Measurements from ENCODE around the gene GDAP1L1.
"Not testable (repeated sequence)": the region's sequence is repeated elsewhere in the genome, so short reads cannot be mapped to it uniquely, and the experiment has no call there.

Gene GDAP1L1

GRCh38 chr20:44219791-44220190, 27.3 kb upstream of the GDAP1L1 start:
- no peak for DNase-seq (ENCODE audit: low read depth in 2 of 2)

DNA sequence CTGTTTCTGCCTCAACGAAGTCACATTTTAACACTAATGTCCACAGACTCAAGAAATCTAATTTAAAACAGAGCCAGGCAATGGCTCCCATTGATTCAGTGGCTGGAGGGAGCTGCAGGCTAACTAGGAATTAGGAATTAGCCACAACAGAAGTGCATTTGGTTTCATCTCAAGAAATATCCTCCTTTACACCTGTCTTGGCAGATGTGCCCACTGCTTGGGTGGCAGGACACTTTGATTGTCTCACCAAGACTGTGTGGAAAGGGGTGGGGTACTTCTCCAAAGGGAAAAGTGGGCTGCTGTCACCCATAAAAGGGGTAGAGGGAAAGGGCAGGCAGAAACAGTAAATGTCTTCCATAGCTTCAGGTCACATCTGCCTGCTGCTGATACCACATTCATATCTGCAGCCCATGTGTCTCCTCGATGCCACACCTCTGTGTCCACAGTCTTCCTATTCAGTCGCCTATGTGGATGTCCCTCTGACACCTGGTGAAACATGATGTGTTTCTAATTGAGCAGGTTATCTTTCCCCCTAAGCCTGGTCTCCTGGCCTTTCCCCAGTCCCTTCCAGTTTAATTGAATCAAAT, 25.6 kb upstream of the GDAP1L1 start:
- no peak for DNase-seq (ENCODE audit: low read depth in 2 of 2)

DNA sequence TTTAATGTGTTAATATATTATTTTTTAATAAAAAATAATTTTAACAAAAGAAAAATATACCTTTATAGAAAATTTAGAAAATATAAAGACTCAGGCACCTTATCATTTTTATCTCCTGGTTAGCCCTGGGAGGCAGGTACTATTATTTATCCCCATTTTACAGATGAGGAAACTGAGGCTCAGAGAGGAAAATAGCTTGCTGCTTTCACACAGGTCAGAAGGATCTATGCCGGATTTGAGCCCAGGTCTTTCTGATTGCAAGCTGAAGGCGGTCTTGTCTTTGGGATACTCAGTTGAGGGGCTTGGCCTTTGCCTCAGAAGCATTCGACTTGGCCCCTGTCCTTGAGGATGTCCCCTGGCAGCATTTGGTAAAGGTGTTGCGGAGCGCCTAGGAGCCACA, 25.1 kb upstream of the GDAP1L1 start:
- DNase-seq (ENCODE audit: low read depth in 2 of 2), result no peak

- DNase-seq (ENCODE audit: low read depth in 2 of 2), result no peak
These were observed 24.3 kb upstream of the GDAP1L1 start for GRCh38 chr20:44222633-44223368.

- DNase-seq (ENCODE audit: low read depth in 2 of 2), result no peak
These were observed 23.4 kb upstream of the GDAP1L1 start for GRCh38 chr20:44223721-44224120.

GRCh38 chr20:44224637-44225036, 22.5 kb upstream of the GDAP1L1 start:
- no peak for DNase-seq (ENCODE audit: low read depth in 2 of 2)

- no peak for DNase-seq (ENCODE audit: low read depth in 2 of 2)
These were observed 18.4 kb upstream of the GDAP1L1 start for GRCh38 chr20:44228465-44229258.

- no peak for DNase-seq (ENCODE audit: low read depth in 2 of 2)
These were observed 15.9 kb upstream of the GDAP1L1 start for GRCh38 chr20:44231193-44231592.

DNA sequence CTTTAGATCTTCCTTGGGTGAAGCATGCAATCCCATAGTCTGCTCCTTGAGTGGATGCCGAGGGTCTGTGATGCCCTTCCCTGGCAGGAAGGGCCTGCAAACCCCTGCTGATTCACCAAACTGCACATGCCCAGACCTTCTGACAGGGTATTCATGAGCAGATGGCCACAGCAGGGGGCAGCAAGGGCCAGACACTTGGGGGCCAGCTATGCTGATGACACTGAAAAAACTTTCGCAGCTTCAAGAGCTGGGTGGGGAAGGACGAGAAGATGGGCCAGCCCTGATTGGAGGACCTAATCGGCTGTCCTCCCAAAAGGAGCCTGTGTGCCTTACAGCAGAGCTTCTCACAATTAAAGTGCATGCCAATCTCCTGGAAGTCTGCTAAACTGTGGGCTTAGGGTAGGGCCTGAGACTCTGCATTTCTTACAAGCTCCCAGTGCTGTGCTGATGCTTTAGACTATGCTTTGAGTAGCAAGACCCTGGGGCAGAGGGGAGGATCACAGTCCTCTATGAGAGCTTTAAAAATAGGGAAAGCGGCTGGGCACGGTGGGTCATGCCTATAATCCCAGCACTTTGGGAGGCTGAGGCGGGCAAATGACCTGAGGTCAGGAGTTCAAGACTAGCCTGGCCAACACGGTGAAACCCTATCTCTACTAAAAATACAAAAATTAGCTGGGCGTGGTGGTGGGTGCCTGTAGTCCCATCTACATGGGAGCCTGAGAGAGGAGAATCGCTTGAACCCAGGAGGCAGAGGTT, 15.2 kb upstream of the GDAP1L1 start:
- no peak for DNase-seq (ENCODE audit: low read depth in 2 of 2)

- DNase-seq (ENCODE audit: low read depth in 2 of 2), result not testable (repeated sequence)
These were observed 14.6 kb upstream of the GDAP1L1 start for GRCh38 chr20:44232469-44232856.

GRCh38 chr20:44233436-44234016, 13.6 kb upstream of the GDAP1L1 start:
- no peak for DNase-seq (ENCODE audit: low read depth in 2 of 2)

DNA sequence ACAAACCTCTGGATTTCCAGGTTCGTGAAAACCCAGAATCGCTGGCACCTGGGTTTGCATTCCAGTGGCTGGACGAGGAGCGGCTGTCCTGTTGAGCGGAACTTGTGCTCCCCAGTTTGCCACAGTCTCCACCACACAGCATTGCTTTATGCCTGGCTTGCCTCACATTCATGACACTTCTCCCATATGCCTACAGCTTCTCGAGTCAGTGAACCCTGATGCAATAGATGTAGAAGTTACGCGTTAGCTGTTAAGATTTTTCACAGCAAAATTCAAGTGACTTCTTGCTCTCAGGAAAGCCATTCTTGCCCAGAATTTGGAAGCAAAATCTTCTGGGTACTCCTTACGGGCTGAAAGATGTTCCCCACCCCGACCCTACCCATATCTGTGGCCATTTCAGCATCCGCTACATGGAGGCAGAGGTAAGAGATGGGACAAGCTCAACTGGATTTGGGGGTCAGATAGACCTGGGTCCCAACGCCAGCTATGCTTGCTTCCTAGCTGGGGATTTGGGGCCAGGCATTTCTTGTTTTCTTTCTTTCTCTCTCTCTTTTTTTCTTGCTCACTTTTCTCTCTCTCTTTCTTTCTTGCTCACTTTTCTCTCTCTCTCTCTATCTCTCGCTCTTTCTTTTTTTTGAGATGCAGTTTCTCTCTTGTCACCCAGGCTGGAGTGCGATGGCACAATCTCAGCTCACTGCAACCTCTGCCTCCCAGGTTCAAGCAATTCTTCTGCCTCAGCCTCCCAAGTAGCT, 12.4 kb upstream of the GDAP1L1 start:
- DNase-seq (ENCODE audit: low read depth in 2 of 2), result no peak

DNA sequence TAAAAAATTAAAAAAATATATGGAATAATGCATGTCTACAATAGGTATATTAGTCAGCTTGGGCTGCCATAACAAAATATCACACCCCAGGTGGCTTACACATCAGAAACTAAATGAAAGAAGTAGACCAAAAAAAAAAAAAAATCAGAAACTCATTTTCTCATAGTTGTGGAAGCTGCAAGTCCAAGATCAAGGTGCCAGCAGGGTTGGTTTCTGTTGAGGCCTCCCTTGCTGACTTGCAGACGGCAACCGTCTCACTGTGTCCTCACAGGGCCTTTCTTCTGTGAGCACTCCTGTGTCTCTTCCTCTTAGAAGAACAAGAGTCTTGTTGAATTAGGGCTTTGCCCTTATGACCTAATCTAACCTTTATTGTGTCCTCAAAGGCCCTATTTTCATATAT, 11.4 kb upstream of the GDAP1L1 start:
- no peak for DNase-seq (ENCODE audit: low read depth in 2 of 2)

DNA sequence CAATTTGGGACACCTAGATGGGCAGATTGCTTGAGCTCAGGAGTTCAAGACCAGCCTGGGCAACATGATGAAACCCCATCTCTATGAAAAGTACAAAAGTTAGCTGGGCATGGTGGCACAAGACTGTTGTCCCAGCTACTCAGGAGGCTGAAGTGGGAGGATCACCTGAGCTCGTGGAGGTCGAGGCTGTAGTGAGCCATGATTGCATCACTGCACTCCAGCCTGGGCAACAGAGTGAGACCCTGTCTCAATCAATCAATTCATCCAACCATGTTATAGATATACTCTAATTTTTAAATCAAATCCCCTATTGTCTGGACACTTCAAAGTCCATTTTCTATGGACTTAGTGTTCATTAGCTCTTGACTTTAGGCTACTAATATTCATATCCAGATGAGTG, 10.3 kb upstream of the GDAP1L1 start:
- not testable (repeated sequence) for DNase-seq (ENCODE audit: low read depth in 2 of 2)

DNA sequence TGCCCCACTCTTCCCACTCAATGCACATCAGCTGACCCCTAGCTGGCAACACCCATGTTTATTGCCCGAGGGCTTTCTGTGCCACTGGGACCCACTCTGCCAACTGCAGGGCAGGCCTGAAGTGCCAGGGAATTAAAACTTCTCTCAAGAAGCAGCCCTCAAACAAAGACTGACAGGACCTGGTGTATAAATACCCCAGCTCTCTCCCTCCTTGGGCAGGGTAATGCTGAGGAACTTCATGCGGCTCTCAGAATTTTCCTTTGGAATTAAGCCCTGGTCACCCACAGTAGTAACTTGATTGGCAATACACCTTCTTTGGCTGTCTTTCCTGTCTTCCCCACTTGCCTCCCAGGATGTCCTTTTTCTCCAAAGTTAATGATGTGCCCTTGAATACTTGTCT, 5.3 kb upstream of the GDAP1L1 start:
- no peak for DNase-seq (ENCODE audit: low read depth in 2 of 2)

DNA sequence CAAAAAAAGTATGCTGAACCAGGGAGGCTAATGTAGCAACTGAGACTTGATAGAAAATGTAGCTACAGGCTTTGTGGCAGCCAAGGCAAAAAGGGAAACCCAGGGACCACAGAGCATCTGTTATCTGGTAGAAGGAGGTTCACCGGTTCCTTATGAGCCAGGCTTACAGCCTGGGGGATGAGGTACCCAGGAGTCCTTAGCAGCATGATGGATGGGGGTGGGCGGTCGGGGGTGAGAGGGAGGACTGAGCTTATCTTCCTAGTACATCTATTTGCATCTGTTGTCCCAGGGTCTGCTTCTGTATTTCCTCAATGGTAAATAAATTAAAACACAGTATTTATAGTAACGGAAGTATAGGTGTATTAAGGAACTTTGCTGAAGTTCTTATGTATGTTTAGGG, 1.1 kb upstream of the GDAP1L1 start:
- DNase-seq (ENCODE audit: low read depth in 2 of 2), result no peak

DNA sequence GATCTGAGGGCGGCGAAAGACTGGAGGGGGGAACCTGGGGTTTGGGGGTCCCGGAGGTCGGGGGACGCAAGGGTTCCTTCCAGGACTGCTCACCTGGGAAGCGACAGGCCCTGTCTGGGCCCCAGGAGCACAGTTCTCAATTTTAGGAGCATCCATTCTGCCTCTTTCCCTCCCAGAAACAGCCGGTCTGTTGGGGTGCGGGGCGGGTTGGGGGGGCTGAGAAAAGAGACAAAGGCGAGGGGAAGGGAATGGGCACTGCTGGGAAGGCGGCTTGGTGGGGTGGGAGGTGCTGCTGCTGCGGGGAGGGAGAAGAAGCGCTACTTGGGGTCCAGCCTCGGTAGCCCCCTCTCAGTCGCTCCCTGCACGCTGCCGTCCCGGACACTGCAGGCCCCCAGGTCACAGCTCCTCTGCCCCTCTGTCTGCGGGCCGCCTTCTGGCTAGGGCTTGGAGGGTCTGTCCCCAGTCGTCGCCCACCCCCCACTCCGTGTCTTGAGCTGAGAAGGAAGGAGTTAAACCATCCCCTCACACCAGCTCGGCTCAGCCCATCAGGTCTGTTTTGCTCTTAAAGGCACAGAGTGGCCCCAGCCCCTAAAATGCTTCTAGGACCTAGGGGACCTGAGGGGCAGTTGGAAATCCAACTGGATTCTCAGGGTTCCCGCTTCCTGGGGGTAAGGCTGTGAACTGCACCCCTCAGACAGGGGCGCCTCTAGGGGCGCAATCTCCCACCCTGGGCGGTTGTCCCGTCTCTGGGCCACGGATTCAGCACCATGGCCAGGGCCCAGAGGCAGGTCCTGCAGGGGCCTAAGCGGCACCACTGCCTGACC, 690 bp downstream of the GDAP1L1 start:
- peak in 1 of 2 donors; percentile 13 for DNase-seq (ENCODE audit: low read depth in 2 of 2)

DNA sequence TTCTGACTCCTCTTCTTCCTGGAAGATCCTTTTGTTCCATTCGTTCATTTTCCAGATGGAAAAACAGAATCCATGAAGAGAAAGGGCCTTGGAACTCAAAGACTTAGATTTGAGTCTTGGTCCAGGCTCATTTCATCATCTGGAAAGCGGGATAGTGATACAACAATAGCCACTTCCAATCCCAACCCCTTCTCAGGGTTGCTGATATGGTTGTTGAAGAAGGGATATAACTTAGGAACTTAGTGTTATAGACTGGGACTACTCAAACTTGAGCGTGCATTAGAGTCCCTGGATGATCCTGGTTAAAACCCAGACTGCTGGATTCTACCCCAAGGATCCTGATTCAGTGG, 1.3 kb downstream of the GDAP1L1 start:
- DNase-seq (ENCODE audit: low read depth in 2 of 2), result no peak

DNA sequence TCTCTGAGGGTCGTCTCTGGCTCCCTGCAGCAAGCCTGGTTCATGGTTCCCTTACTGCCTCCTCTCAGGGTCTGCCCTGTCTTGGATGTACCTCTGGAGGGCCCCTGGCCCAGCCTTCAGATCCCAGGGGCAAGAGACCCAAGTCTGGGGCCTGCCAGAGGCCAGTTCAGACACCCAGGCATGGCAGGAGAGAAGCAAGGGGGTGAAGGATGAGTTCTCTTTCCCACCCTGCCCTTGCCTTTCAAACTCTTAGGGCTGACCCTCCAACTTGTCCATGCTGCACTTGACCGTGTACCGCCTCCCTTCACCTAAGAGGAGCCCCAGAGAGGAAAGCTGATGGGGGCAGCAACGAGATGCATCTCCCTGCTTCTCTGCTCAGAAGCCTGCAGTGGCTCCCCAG, 4.2 kb downstream of the GDAP1L1 start:
- DNase-seq (ENCODE audit: low read depth in 2 of 2), result no peak

- DNase-seq (ENCODE audit: low read depth in 2 of 2), result no peak
These were observed 6.4 kb downstream of the GDAP1L1 start for GRCh38 chr20:44253528-44253927.
